ENCODE measurements around the gene KMT2C.
"Not testable (repeated sequence)": the region's sequence is repeated elsewhere in the genome, so short reads cannot be mapped to it uniquely, and the experiment has no call there.

Gene KMT2C

GRCh38 chr7:152384235-152385200, 51.3 kb downstream of the KMT2C start:
- H3K4me3 ChIP-seq (ENCODE audit: low read depth, low read length, poor library complexity, severe bottlenecking); H3K4me2 ChIP-seq (ENCODE audit: low read length); H3K27me3 ChIP-seq (ENCODE audit: insufficient read depth, low read length); H3K9ac ChIP-seq (ENCODE audit: low read length); H3K9me3 ChIP-seq (ENCODE audit: low read length); H4K20me1 ChIP-seq (ENCODE audit: insufficient read depth, low read length); H2AFZ ChIP-seq (ENCODE audit: low read length); H3K27ac ChIP-seq (ENCODE audit: low read depth, low read length, poor library complexity, severe bottlenecking); H3F3A ChIP-seq (ENCODE audit: insufficient read depth, low read length); H3K4me1 ChIP-seq (ENCODE audit: insufficient read depth, low read length, severe bottlenecking); H3K9me2 ChIP-seq (ENCODE audit: low read depth, low read length); H3K36me3 ChIP-seq (ENCODE audit: insufficient read depth, low read length): not testable (repeated sequence)
- H3K79me2 ChIP-seq (ENCODE audit: insufficient read depth, low read length): peaks cover 97% of the 10 kb centered on the region

DNA sequence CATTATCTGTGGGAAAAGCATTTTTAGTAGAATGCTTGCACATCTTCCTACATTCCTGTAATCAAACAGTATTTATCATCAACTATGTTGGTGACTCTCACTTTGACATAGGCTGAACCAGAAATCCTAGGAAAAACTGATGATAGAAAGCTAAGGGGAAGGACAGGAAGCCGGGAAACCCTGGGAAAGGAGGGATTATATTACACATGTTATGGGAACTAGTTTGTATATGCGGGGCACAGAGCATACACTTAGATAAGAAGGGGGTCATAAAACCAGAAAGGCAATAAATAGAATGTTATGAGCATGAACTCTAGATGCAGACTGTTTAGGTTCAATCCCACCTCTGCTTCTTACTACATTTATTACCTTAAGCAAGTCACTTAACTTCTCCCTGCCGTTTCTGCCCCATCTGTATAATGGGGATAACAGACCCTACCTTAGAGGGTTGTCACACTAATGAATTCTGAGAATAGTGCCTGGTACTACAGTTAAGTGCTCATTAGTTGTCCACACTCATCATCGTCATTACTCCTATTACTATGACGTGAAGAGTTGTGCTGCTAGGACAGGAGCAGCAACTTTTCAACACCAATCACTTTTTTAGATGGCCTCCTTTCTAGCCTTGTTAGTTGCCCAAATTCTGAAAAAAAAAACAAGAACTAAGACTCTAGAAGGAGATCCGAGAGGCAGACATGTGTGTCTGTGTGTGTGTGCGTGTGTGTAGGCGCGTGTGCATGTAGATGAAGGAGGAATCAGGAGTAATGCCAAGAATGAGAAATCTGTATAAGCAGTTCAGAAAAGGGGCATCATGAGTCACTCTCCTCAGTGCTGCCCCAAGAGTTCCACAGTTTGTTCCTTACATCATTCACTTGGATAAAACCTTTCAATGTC, 52.2 kb downstream of the KMT2C start:
- no peak overlapping the region for H2AFZ ChIP-seq (ENCODE audit: low read length)
- no peak overlapping the region for H3K4me2 ChIP-seq (ENCODE audit: low read length)
- H4K20me1 ChIP-seq (ENCODE audit: insufficient read depth, low read length): no peaks in the 10 kb centered on the region
- no peak overlapping the region for H3K4me3 ChIP-seq (ENCODE audit: low read depth, low read length, poor library complexity, severe bottlenecking)
- no peak overlapping the region for H3K9ac ChIP-seq (ENCODE audit: low read length)
- H3K4me1 ChIP-seq (ENCODE audit: insufficient read depth, low read length, severe bottlenecking): peaks cover 7% of the 10 kb centered on the region
- H3K79me2 ChIP-seq (ENCODE audit: insufficient read depth, low read length): peaks cover 97% of the 10 kb centered on the region
- TF ChIP-seq EZH2 (IDR thresholded peaks at IDR 0.05; ENCODE audit: borderline replicate concordance, low read length) (no peak), CTCF (IDR thresholded peaks at IDR 0.05; ENCODE audit: low read length) (no peak)
- no peaks in the 10 kb centered on the region for H3K36me3 ChIP-seq (ENCODE audit: insufficient read depth, low read length)
- H3F3A ChIP-seq (ENCODE audit: insufficient read depth, low read length): no peaks in the 10 kb centered on the region
- H3K9me3 ChIP-seq (ENCODE audit: low read length): no peaks in the 10 kb centered on the region
- H3K9me2 ChIP-seq (ENCODE audit: low read depth, low read length): no peaks in the 10 kb centered on the region
- H3K27ac ChIP-seq (ENCODE audit: low read depth, low read length, poor library complexity, severe bottlenecking): no peak overlapping the region
- H3K27me3 ChIP-seq (ENCODE audit: insufficient read depth, low read length): no peaks in the 10 kb centered on the region

DNA sequence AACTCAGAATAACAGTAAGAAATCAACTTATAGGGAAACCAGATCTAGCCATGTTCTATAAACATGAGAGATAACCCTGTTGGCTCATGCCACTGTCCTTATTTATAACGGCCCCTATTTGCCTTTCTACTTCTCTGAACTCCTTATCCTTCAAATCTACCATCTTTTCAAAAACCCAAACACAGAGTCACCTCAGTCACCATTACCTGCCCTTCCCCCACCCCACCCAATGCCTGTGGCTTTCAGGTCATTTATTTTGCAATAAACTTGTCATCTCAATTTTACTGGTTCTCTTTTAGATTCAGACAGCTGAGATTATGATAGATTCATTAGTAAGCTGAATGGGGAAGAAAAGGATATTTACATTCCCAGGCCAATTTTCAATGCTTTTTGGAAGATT, 53.6 kb downstream of the KMT2C start:
- Histone ChIP-seq H3K27me3 (ENCODE audit: insufficient read depth, low read length) (no peaks in the 10 kb centered on the region), H3K9me2 (ENCODE audit: low read depth, low read length) (no peaks in the 10 kb centered on the region), H3K79me2 (ENCODE audit: insufficient read depth, low read length) (peaks cover 97% of the 10 kb centered on the region), H2AFZ (ENCODE audit: low read length) (no peak overlapping the region), H3K4me3 (ENCODE audit: low read depth, low read length, poor library complexity, severe bottlenecking) (no peak overlapping the region), H3K4me1 (ENCODE audit: insufficient read depth, low read length, severe bottlenecking) (peaks cover 7% of the 10 kb centered on the region), H3K27ac (ENCODE audit: low read depth, low read length, poor library complexity, severe bottlenecking) (no peak overlapping the region), H3K36me3 (ENCODE audit: insufficient read depth, low read length) (peaks cover 6% of the 10 kb centered on the region), H3K9me3 (ENCODE audit: low read length) (no peaks in the 10 kb centered on the region), H3K4me2 (ENCODE audit: low read length) (no peak overlapping the region), H3K9ac (ENCODE audit: low read length) (no peak overlapping the region), H4K20me1 (ENCODE audit: insufficient read depth, low read length) (no peaks in the 10 kb centered on the region), H3F3A (ENCODE audit: insufficient read depth, low read length) (no peaks in the 10 kb centered on the region)
- TF ChIP-seq EZH2 (IDR thresholded peaks at IDR 0.05; ENCODE audit: borderline replicate concordance, low read length) (no peak), CTCF (IDR thresholded peaks at IDR 0.05; ENCODE audit: low read length) (no peak)

DNA sequence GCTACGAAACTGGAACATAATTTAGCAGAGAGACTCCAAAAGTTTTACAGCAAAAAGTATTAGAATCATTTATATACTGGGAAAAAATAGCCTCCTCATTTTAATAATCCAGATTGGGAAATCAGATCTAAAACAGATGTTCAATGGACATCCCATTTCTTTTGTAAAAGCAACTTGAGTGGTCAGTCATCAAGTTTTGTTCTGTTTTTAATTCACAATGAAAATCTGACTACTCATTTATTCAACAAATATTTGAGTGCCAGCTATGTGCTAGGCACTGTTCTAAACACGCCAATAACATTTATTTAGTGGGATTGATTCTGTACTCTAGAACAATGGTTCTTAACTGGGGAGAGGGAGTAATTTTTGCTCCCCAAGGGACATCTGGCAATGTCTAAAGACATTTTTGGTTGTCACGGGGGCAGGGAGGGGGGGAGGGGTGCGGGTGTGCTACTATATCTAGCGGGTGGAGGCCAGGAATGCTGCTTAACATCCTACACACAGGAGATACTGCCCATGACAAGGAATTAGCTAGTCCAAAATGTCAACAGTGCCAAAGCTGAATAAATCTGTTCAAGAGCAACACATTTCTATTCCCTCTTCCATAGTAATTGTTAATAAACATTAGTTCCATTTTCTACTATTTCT, 54.7 kb downstream of the KMT2C start:
- H2AFZ ChIP-seq (ENCODE audit: low read length); H3K27me3 ChIP-seq (ENCODE audit: insufficient read depth, low read length); H3K9ac ChIP-seq (ENCODE audit: low read length); H3K9me3 ChIP-seq (ENCODE audit: low read length); H3K4me2 ChIP-seq (ENCODE audit: low read length); H3K9me2 ChIP-seq (ENCODE audit: low read depth, low read length); H3K4me1 ChIP-seq (ENCODE audit: insufficient read depth, low read length, severe bottlenecking); H3K36me3 ChIP-seq (ENCODE audit: insufficient read depth, low read length); H3K4me3 ChIP-seq (ENCODE audit: low read depth, low read length, poor library complexity, severe bottlenecking); H4K20me1 ChIP-seq (ENCODE audit: insufficient read depth, low read length); H3F3A ChIP-seq (ENCODE audit: insufficient read depth, low read length); H3K27ac ChIP-seq (ENCODE audit: low read depth, low read length, poor library complexity, severe bottlenecking): not testable (repeated sequence)
- H3K79me2 ChIP-seq (ENCODE audit: insufficient read depth, low read length): peaks cover 97% of the 10 kb centered on the region

DNA sequence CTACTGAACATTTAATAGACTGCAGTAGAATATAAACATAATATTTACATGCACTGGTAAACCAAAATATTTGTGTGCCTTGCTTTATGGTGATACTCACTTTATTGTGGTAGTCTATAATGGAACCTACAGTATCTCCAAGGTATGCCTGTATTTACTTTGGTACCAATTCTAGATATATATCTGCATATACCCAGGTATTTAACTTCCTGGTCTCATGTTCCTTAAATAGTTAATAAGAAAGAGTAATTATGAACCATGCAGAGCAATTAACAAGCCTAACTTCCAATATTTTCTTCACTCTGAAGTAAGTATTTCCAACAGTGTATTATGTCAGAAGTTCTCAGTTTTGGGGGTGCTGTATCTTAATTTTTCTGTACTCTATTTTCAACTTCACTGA, 57.3 kb downstream of the KMT2C start:
- H3K9me3 ChIP-seq (ENCODE audit: low read length); H3K27ac ChIP-seq (ENCODE audit: low read depth, low read length, poor library complexity, severe bottlenecking); H3K4me2 ChIP-seq (ENCODE audit: low read length); H3K9ac ChIP-seq (ENCODE audit: low read length); H2AFZ ChIP-seq (ENCODE audit: low read length); H3K36me3 ChIP-seq (ENCODE audit: insufficient read depth, low read length); H3F3A ChIP-seq (ENCODE audit: insufficient read depth, low read length); H3K27me3 ChIP-seq (ENCODE audit: insufficient read depth, low read length); H4K20me1 ChIP-seq (ENCODE audit: insufficient read depth, low read length); H3K4me1 ChIP-seq (ENCODE audit: insufficient read depth, low read length, severe bottlenecking); H3K4me3 ChIP-seq (ENCODE audit: low read depth, low read length, poor library complexity, severe bottlenecking); H3K9me2 ChIP-seq (ENCODE audit: low read depth, low read length): not testable (repeated sequence)
- H3K79me2 ChIP-seq (ENCODE audit: insufficient read depth, low read length): peaks cover 98% of the 10 kb centered on the region
